Stimulated activated CD4-positive, alpha-beta T cell treated with anti-CD3 and anti-CD28 coated beads, TNF-alpha, amount 100 ng/mL, for 24 hours (primary cell): Measurements from ENCODE around the gene CSDE1.
"Not testable (repeated sequence)": the region's sequence is repeated elsewhere in the genome, so short reads cannot be mapped to it uniquely, and the experiment has no call there.

Experiments used
- DNase-seq, 3 experiments: peaks; one replicate each; pipeline ENCODE4 v3.0.0-alpha.2; 2020; ENCODE audit warnings: low read depth in 3 of 3

CSDE1 gene

GRCh38 chr1:114757455-114758255, at the start of gene CSDE1:
CSDE1 (minus strand) TSS chr1:114757984; CDS start chr1:114739890, 18,094 bp downstream.
- DNase-seq: peak; percentile 92 to 96 (median 93)

- not testable (repeated sequence) for DNase-seq
Measured at GRCh38 chr1:114804449-114804848, 46.7 kb upstream of the CSDE1 start.

GRCh38 chr1:114803001-114803400, 45.2 kb upstream of the CSDE1 start:
- DNase-seq: no peak

GRCh38 chr1:114794038-114794437, 36.3 kb upstream of the CSDE1 start:
- no peak for DNase-seq

- not testable (repeated sequence) for DNase-seq
Measured at GRCh38 chr1:114790581-114790980, 32.8 kb upstream of the CSDE1 start.

- DNase-seq: not testable (repeated sequence)
Measured at GRCh38 chr1:114786440-114786839, 28.7 kb upstream of the CSDE1 start.

GRCh38 chr1:114782476-114782875, 24.7 kb upstream of the CSDE1 start:
- no peak for DNase-seq

GRCh38 chr1:114780344-114781226, 22.8 kb upstream of the CSDE1 start, which contains the start of gene SIKE1:
SIKE1 (minus strand) TSS chr1:114780685; CDS start chr1:114780607, 78 bp downstream.
- DNase-seq: peak; percentile 88 to 92 (median 92)

GRCh38 chr1:114779722-114780121, 21.9 kb upstream of the CSDE1 start:
- no peak for DNase-seq

GRCh38 chr1:114776726-114777125, 18.9 kb upstream of the CSDE1 start:
- DNase-seq: not testable (repeated sequence)

GRCh38 chr1:114771992-114772391, 14.2 kb upstream of the CSDE1 start:
- DNase-seq: no peak

GRCh38 chr1:114770989-114771388, 13.2 kb upstream of the CSDE1 start:
- DNase-seq: no peak

GRCh38 chr1:114764689-114765088, 6.9 kb upstream of the CSDE1 start:
- no peak for DNase-seq

GRCh38 chr1:114758256-114758832, 560 bp upstream of the CSDE1 start:
- DNase-seq: no peak

GRCh38 chr1:114756949-114757454, 782 bp downstream of the CSDE1 start:
- no peak for DNase-seq

GRCh38 chr1:114756009-114756892, 1.5 kb downstream of the CSDE1 start:
- DNase-seq: no peak

- no peak for DNase-seq
Measured at GRCh38 chr1:114755006-114755931, 2.5 kb downstream of the CSDE1 start.

- peak in 1 of 3 experiments; percentile 28 for DNase-seq
Measured at GRCh38 chr1:114753702-114754101, 4.1 kb downstream of the CSDE1 start.

GRCh38 chr1:114753143-114753542, 4.6 kb downstream of the CSDE1 start:
- no peak for DNase-seq

GRCh38 chr1:114750780-114751179, 7.0 kb downstream of the CSDE1 start:
- no peak for DNase-seq
